Measurements from ENCODE around the gene MOCOS.

- no peak for TF ChIP-seq CTCF (IDR thresholded peaks at IDR 0.05)
- peak in 1 of 2 donors; percentile 34 for TF ChIP-seq POLR2AphosphoS5 (IDR thresholded peaks at IDR 0.05; ENCODE audit: insufficient read depth in 1 of 2, low read depth in 1 of 2)
- no peak for TF ChIP-seq POLR2A (IDR thresholded peaks at IDR 0.05)
Observed at GRCh38 chr18:36296650-36297416, 109.5 kb downstream of the MOCOS start.

All from vagina (tissue), 2 donors.